Muscle of leg (tissue), 11 donors: ENCODE measurements around the gene SMARCB1. TPM values are rescaled to one million over a fixed set of nuclear protein-coding genes. Genes with fewer than 3 reads are reported as not detected.

ENCODE experiments used
- DNase-seq: peaks from one replicate; pipeline ENCODE4 v3.0.0; 2013
- H3K27ac ChIP-seq: one replicate; pipeline ENCODE4 v1.5.1; 2013; ENCODE audit warnings: mild to moderate bottlenecking, low read length, control low read depth
- H3K27me3 ChIP-seq: one replicate; pipeline ENCODE4 v1.6.1; 2013; ENCODE audit warnings: low read length; ENCODE audit not compliant: control insufficient read depth, insufficient read depth
- H3K36me3 ChIP-seq: one replicate; pipeline ENCODE4 v1.6.1; 2013; ENCODE audit warnings: low read length; ENCODE audit not compliant: control insufficient read depth, insufficient read depth
- H3K4me1 ChIP-seq: one replicate; pipeline ENCODE4 v1.6.1; 2013; ENCODE audit warnings: low read length; ENCODE audit not compliant: control insufficient read depth, insufficient read depth
- H3K4me3 ChIP-seq: one replicate; pipeline ENCODE4 v1.5.1; 2013; ENCODE audit warnings: low read length, control low read depth
- H3K9me3 ChIP-seq: replicated peaks from 2 replicates; pipeline ENCODE4 v1.6.1; 2013; ENCODE audit warnings: low read depth, low read length; ENCODE audit not compliant: control insufficient read depth
- WGBS: methylation state at CpG from one replicate; pipeline ENCODE4 v1.1.5; 2013; ENCODE audit warnings: missing lambda C conversion rate; ENCODE audit not compliant: insufficient coverage; 5-methylcytosine and 5-hydroxymethylcytosine counted together
- polyA plus RNA-seq, 8 donors: library from polyadenylated mRNA; unstranded; fragments of 120-200 nt; gene quantifications; one replicate each; pipeline versions ENCODE4 v1.2.1 to v1.2.3, GENCODE V29; 2013; ENCODE audit warnings: inconsistent platforms in 1 of 8, low replicate concordance in 1 of 8; ENCODE audit not compliant: insufficient read length in 8 of 8, insufficient read depth in 1 of 8
- total RNA-seq: library from RNA; stranded (reverse); fragments of 120-200 nt; gene quantifications from one replicate; pipeline ENCODE4 v1.2.4, GENCODE V29; 2013

The SMARCB1 gene
- total and polyA plus RNA-seq, 9 donors: 43.0 to 114 (median 82.7) TPM

DNA sequence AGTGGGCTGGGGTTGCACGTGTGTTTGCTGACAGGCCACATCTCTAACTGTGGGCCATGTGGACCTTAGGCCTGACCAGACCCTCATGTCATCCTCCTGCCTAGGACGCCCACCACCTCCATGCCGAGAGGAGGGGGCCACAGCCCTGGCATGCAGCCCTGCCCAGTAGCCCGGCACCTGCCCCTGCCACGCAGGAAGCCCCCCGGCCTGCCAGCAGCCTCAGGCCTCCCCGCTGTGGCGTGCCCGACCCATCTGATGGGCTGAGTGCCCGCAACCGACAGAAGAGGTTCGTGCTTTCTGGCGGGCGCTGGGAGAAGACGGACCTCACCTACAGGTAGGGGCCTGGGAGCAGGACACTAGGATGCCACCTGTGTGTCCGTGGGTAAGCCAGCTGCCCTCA, 7.7 kb upstream of the SMARCB1 start:
- H3K36me3 ChIP-seq: peaks cover 7% of the 10 kb centered on the region
- H3K27me3 ChIP-seq: no peaks in the 10 kb centered on the region
- 85% methylated on average over 16 of the region's 16 CpGs for WGBS
- H3K4me3 ChIP-seq: no peak overlapping the region
- H3K27ac ChIP-seq: no peak overlapping the region
- H3K9me3 ChIP-seq: no peaks in the 10 kb centered on the region
- peaks cover 45% of the 10 kb centered on the region for H3K4me1 ChIP-seq
- no peak for DNase-seq

DNA sequence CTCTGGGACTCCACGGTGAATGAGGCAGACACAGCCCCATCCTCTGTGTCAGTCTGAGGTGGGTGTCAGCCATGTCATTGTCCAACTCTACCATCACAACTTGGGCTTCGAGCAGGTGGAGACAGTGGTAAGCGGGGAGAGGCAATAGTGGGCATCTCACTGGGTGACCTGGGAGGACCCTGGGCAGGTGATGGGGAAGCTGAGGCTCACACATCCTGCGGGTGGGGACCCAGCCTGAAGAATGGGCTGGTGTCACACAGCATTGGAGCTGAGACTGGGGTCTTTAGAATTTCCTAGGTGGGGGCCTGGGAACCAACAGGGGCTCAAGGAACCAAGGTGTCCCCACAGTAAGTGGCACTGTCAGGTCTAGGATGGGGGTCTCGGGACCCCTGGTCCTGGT, 7.0 kb upstream of the SMARCB1 start:
- WGBS: 95% methylated on average over 5 of the region's 5 CpGs
- DNase-seq: no peak
- Histone ChIP-seq H3K4me1 (peaks cover 39% of the 10 kb centered on the region), H3K9me3 (no peaks in the 10 kb centered on the region), H3K27ac (no peak overlapping the region), H3K36me3 (peaks cover 7% of the 10 kb centered on the region), H3K27me3 (no peaks in the 10 kb centered on the region), H3K4me3 (no peak overlapping the region)

DNA sequence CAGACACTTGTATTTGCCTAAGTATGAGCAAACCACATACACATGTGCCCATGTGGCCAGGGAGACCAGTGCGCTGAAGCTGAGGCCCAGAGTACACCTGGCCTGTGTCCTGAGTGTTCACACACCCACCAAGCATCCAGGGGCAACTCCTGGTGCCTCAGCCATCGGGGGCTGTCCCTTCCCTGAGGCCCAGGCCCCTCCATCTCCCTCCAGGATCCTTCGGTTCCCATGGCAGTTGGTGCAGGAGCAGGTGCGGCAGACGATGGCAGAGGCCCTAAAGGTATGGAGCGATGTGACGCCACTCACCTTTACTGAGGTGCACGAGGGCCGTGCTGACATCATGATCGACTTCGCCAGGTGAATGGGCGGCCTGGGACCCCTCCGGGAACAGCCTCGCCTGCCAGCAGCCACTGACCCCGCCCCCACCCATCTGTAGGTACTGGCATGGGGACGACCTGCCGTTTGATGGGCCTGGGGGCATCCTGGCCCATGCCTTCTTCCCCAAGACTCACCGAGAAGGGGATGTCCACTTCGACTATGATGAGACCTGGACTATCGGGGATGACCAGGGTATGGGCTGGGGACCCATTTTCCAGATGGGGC, 6.5 kb upstream of the SMARCB1 start:
- H3K9me3 ChIP-seq: no peaks in the 10 kb centered on the region

DNA sequence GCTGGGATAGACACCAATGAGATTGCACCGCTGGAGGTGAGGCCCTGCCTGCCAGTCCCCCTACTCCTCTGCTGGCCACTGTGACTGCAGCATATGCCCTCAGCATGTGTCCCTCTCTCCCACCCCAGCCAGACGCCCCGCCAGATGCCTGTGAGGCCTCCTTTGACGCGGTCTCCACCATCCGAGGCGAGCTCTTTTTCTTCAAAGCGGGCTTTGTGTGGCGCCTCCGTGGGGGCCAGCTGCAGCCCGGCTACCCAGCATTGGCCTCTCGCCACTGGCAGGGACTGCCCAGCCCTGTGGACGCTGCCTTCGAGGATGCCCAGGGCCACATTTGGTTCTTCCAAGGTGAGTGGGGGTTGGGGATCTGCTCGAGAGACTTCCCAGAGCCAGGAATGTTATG, 5.7 kb upstream of the SMARCB1 start:
- peaks cover 34% of the 10 kb centered on the region for H3K4me1 ChIP-seq
- no peak overlapping the region for H3K4me3 ChIP-seq
- no peak overlapping the region for H3K27ac ChIP-seq
- peak; percentile 46 for DNase-seq
- no peaks in the 10 kb centered on the region for H3K27me3 ChIP-seq
- H3K36me3 ChIP-seq: peaks cover 7% of the 10 kb centered on the region
- WGBS: 67% methylated on average over 12 of the region's 15 CpGs
- no peaks in the 10 kb centered on the region for H3K9me3 ChIP-seq

More for the DNA sequence above, 6.5 kb upstream of the SMARCB1 start:
- DNase-seq: no peak
- Histone ChIP-seq H3K36me3 (peaks cover 7% of the 10 kb centered on the region), H3K4me1 (peaks cover 34% of the 10 kb centered on the region), H3K4me3 (no peak overlapping the region), H3K27ac (no peak overlapping the region), H3K27me3 (no peaks in the 10 kb centered on the region)
- 88% methylated on average over 19 of the region's 20 CpGs for WGBS

- Histone ChIP-seq H3K27me3 (no peaks in the 10 kb centered on the region), H3K9me3 (no peaks in the 10 kb centered on the region), H3K4me3 (no peak overlapping the region), H3K4me1 (peaks cover 36% of the 10 kb centered on the region), H3K27ac (no peak overlapping the region), H3K36me3 (peaks cover 7% of the 10 kb centered on the region)
- WGBS: 58% methylated on average over 12 of the region's 14 CpGs
- DNase-seq: peak; percentile 66
Measured at GRCh38 chr22:23781511-23782183, 5.1 kb upstream of the SMARCB1 start.

DNA sequence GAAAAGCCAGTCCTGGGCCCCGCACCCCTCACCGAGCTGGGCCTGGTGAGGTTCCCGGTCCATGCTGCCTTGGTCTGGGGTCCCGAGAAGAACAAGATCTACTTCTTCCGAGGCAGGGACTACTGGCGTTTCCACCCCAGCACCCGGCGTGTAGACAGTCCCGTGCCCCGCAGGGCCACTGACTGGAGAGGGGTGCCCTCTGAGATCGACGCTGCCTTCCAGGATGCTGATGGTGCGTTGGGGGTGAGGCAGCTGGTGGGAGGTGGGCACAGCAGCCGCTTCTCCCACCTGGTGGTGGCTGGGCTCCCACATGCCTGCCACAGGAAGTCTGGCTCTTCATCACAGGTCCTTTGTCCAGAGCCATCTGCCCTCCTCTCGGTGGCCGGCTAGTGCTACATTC, 4.5 kb upstream of the SMARCB1 start:
- DNase-seq: no peak
- Histone ChIP-seq H3K27me3 (no peaks in the 10 kb centered on the region), H3K9me3 (no peaks in the 10 kb centered on the region), H3K4me3 (no peak overlapping the region), H3K27ac (no peak overlapping the region), H3K36me3 (peaks cover 7% of the 10 kb centered on the region), H3K4me1 (peaks cover 36% of the 10 kb centered on the region)
- WGBS: 89% methylated on average over 15 of the region's 16 CpGs

GRCh38 chr22:23782703-23783102, 4.1 kb upstream of the SMARCB1 start:
- no peak overlapping the region for H3K27ac ChIP-seq

DNA sequence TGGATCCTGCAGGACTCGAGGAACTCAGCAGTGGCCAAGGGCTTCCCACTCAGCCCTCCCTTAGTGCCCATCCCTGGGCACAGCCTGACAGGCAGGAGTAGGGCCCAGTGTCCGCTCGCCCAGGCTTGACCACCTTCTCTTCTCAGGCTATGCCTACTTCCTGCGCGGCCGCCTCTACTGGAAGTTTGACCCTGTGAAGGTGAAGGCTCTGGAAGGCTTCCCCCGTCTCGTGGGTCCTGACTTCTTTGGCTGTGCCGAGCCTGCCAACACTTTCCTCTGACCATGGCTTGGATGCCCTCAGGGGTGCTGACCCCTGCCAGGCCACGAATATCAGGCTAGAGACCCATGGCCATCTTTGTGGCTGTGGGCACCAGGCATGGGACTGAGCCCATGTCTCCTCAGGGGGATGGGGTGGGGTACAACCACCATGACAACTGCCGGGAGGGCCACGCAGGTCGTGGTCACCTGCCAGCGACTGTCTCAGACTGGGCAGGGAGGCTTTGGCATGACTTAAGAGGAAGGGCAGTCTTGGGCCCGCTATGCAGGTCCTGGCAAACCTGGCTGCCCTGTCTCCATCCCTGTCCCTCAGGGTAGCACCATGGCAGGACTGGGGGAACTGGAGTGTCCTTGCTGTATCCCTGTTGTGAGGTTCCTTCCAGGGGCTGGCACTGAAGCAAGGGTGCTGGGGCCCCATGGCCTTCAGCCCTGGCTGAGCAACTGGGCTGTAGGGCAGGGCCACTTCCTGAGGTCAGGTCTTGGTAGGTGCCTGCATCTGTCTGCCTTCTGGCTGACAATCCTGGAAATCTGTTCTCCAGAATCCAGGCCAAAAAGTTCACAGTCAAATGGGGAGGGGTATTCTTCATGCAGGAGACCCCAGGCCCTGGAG, 3.3 kb upstream of the SMARCB1 start:
- H3K27ac ChIP-seq: no peak overlapping the region
- 74% methylated on average over 12 of the region's 15 CpGs for WGBS
- H3K9me3 ChIP-seq: no peaks in the 10 kb centered on the region
- H3K27me3 ChIP-seq: no peaks in the 10 kb centered on the region
- H3K4me1 ChIP-seq: peaks cover 40% of the 10 kb centered on the region
- H3K4me3 ChIP-seq: no peak overlapping the region
- no peak for DNase-seq
- peaks cover 7% of the 10 kb centered on the region for H3K36me3 ChIP-seq

More at GRCh38 chr22:23782703-23783102, 4.1 kb upstream of the SMARCB1 start:
- Histone ChIP-seq H3K27me3 (no peaks in the 10 kb centered on the region), H3K36me3 (peaks cover 7% of the 10 kb centered on the region), H3K9me3 (no peaks in the 10 kb centered on the region), H3K4me1 (peaks cover 38% of the 10 kb centered on the region), H3K4me3 (no peak overlapping the region)
- DNase-seq: no peak
- no CpG with 5 or more reads among the region's 1 CpG for WGBS

- H3K27ac ChIP-seq: no peak overlapping the region
- peaks cover 7% of the 10 kb centered on the region for H3K36me3 ChIP-seq
- H3K4me3 ChIP-seq: no peak overlapping the region
- H3K4me1 ChIP-seq: peaks cover 45% of the 10 kb centered on the region
- no peak for DNase-seq
- H3K9me3 ChIP-seq: no peaks in the 10 kb centered on the region
- H3K27me3 ChIP-seq: no peaks in the 10 kb centered on the region
- 78% methylated on average over 1 of the region's 8 CpGs for WGBS
Measured at GRCh38 chr22:23784215-23784732, 2.5 kb upstream of the SMARCB1 start.

- Histone ChIP-seq H3K27me3 (no peaks in the 10 kb centered on the region), H3K9me3 (no peaks in the 10 kb centered on the region), H3K36me3 (peaks cover 12% of the 10 kb centered on the region), H3K4me1 (peaks cover 46% of the 10 kb centered on the region), H3K4me3 (peak overlapping the region; percentile 32), H3K27ac (peak overlapping the region; percentile 97)
- no peak for DNase-seq
- 0% methylated on average over 1 of the region's 9 CpGs for WGBS
Measured at GRCh38 chr22:23786261-23786710, 480 bp upstream of the SMARCB1 start.
